Tibial nerve (tissue), 3 donors: ENCODE measurements around the gene RAB27B.

Experiments
- CTCF ChIP-seq, 5 experiments: fragments of 200-600 bp in 3 of 5; fragments of 450-650 bp in 2 of 5; sonication (generic) in 3 of 5; IDR thresholded peaks; one replicate each; pipeline ENCODE4 v1.5.1; 2016 to 2019; ENCODE audit warnings: antibody characterized with exemption in 5 of 5, mild to moderate bottlenecking in 3 of 5, moderate library complexity in 2 of 5
- POLR2A ChIP-seq, 2 donors: fragments of 450-650 bp; IDR thresholded peaks; one replicate each; pipeline ENCODE4 v1.6.1; 2017; ENCODE audit warnings: antibody characterized with exemption in 2 of 2, mild to moderate bottlenecking in 2 of 2, moderate library complexity in 2 of 2

- no peak for TF ChIP-seq CTCF (IDR thresholded peaks at IDR 0.05)
- TF ChIP-seq POLR2A (IDR thresholded peaks at IDR 0.05): no peak
These were observed 40.7 kb upstream of the RAB27B start for GRCh38 chr18:54787616-54788015.
